ENCODE measurements around the gene DNMT3B. TPM values are rescaled to one million over a fixed set of nuclear protein-coding genes. Genes with fewer than 3 reads are reported as not detected.

Gene DNMT3B
- total RNA-seq, 1 experiment from 2014 or later = 7.3 TPM

- DNase-seq = no peak
- Histone ChIP-seq H3K4me3 (ENCODE audit: low read length) (no peak overlapping the region), H3K9me2 (replicated peaks; ENCODE audit: low read length) (no peaks in the 10 kb centered on the region), H3K9ac (ENCODE audit: low read length) (no peak overlapping the region), H3K36me3 (ENCODE audit: low read depth, low read length) (peaks cover 56% of the 10 kb centered on the region), H3K4me2 (ENCODE audit: low read length) (no peak overlapping the region), H3K27me3 (ENCODE audit: low read length) (no peaks in the 10 kb centered on the region), H3F3A (ENCODE audit: low read length, unreplicated experiment) (no peaks in the 10 kb centered on the region), H2AFZ (ENCODE audit: low read length) (no peak overlapping the region), H3K79me2 (ENCODE audit: low read length) (peaks cover 37% of the 10 kb centered on the region), H3K9me3 (ENCODE audit: low read length) (no peaks in the 10 kb centered on the region), H3K4me1 (ENCODE audit: insufficient read depth, low read length) (no peaks in the 10 kb centered on the region), H4K20me1 (ENCODE audit: low read length) (peaks cover 20% of the 10 kb centered on the region; the same call in 1 of the 2 replicates), H3K27ac (ENCODE audit: low read length) (no peak overlapping the region)
- ATAC-seq = no peak
- POLR2A ChIA-PET (ENCODE audit: unreplicated experiment) = no interaction called here
- intact Hi-C loops (cut with micrococcal nuclease) = no loop called here
- CTCF ChIA-PET = no interaction called here
- BruUV-seq (replicated peaks) = no TSS peak
- TF ChIP-seq, protein P1, sequence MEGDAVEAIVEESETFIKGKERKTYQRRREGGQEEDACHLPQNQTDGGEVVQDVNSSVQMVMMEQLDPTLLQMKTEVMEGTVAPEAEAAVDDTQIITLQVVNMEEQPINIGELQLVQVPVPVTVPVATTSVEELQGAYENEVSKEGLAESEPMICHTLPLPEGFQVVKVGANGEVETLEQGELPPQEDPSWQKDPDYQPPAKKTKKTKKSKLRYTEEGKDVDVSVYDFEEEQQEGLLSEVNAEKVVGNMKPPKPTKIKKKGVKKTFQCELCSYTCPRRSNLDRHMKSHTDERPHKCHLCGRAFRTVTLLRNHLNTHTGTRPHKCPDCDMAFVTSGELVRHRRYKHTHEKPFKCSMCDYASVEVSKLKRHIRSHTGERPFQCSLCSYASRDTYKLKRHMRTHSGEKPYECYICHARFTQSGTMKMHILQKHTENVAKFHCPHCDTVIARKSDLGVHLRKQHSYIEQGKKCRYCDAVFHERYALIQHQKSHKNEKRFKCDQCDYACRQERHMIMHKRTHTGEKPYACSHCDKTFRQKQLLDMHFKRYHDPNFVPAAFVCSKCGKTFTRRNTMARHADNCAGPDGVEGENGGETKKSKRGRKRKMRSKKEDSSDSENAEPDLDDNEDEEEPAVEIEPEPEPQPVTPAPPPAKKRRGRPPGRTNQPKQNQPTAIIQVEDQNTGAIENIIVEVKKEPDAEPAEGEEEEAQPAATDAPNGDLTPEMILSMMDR (conservative IDR thresholded peaks at IDR 0.05; ENCODE audit: low read depth, low read length) = no peak
- TF ChIP-seq EZH2 (IDR thresholded peaks at IDR 0.05; ENCODE audit: low read length, unreplicated experiment) = no peak
- TF ChIP-seq EZH2phosphoT487 (IDR thresholded peaks at IDR 0.05; ENCODE audit: borderline replicate concordance, low read length) = no peak
Measured at GRCh38 chr20:32841174-32841573, 79.0 kb downstream of the DNMT3B start.

DNA sequence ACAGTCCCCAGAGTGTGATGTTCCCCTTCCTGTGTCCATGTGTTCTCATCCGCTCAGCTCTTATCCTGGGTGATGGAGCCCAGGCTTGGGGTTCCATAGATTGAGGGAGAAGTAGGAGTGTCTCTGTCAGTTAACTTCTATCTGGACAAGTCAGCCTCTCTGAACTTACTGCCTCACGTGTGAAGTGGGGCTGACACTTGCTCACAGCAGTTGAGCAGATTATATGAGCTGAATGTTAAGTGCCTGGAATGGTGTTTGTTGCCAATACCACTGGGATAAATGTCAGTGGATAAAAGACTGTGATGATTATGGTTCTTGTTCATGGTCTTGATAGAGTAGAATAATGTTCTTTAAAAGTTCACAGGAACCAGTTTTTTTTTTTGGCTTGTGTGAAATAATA, 79.4 kb downstream of the DNMT3B start:
- Histone ChIP-seq H3K27ac (ENCODE audit: low read length) (no peak overlapping the region), H2AFZ (ENCODE audit: low read length) (no peak overlapping the region), H3K9me3 (ENCODE audit: low read length) (no peaks in the 10 kb centered on the region), H3F3A (ENCODE audit: low read length, unreplicated experiment) (no peaks in the 10 kb centered on the region), H3K36me3 (ENCODE audit: low read depth, low read length) (peaks cover 56% of the 10 kb centered on the region), H3K4me2 (ENCODE audit: low read length) (no peak overlapping the region), H3K79me2 (ENCODE audit: low read length) (peaks cover 35% of the 10 kb centered on the region), H3K27me3 (ENCODE audit: low read length) (no peaks in the 10 kb centered on the region), H3K9me2 (replicated peaks; ENCODE audit: low read length) (no peaks in the 10 kb centered on the region), H3K4me1 (ENCODE audit: insufficient read depth, low read length) (no peaks in the 10 kb centered on the region), H4K20me1 (ENCODE audit: low read length) (peaks cover 20% of the 10 kb centered on the region; the same call in 1 of the 2 replicates), H3K4me3 (ENCODE audit: low read length) (no peak overlapping the region), H3K9ac (ENCODE audit: low read length) (no peak overlapping the region)
- intact Hi-C loops (cut with micrococcal nuclease) = no loop called here
- ATAC-seq (no peak), DNase-seq (no peak)
- no peak for TF ChIP-seq EZH2 (IDR thresholded peaks at IDR 0.05; ENCODE audit: low read length, unreplicated experiment)
- TF ChIP-seq, protein P1 (conservative IDR thresholded peaks at IDR 0.05; ENCODE audit: low read depth, low read length) = no peak
- no peak for TF ChIP-seq EZH2phosphoT487 (IDR thresholded peaks at IDR 0.05; ENCODE audit: borderline replicate concordance, low read length)
- POLR2A ChIA-PET (ENCODE audit: unreplicated experiment) = no interaction called here
- no TSS peak for BruUV-seq (replicated peaks)
- CTCF ChIA-PET = no interaction called here

- H3K4me3 ChIP-seq (ENCODE audit: low read length) = no peak overlapping the region
- DNase-seq (no peak), ATAC-seq (no peak)
- TF ChIP-seq, protein P1 (conservative IDR thresholded peaks at IDR 0.05; ENCODE audit: low read depth, low read length) = no peak
- TF ChIP-seq EZH2 (IDR thresholded peaks at IDR 0.05; ENCODE audit: low read length, unreplicated experiment) = no peak
- TF ChIP-seq EZH2phosphoT487 (IDR thresholded peaks at IDR 0.05; ENCODE audit: borderline replicate concordance, low read length) = no peak
- H3K79me2 ChIP-seq (ENCODE audit: low read length) = peaks cover 35% of the 10 kb centered on the region
- H3K9me2 ChIP-seq (replicated peaks; ENCODE audit: low read length) = no peaks in the 10 kb centered on the region
- no peaks in the 10 kb centered on the region for H3K27me3 ChIP-seq (ENCODE audit: low read length)
- H3K36me3 ChIP-seq (ENCODE audit: low read depth, low read length) = peaks cover 64% of the 10 kb centered on the region
- no peak overlapping the region for H3K4me2 ChIP-seq (ENCODE audit: low read length)
- CTCF ChIA-PET = no interaction called here
- POLR2A ChIA-PET (ENCODE audit: unreplicated experiment) = no interaction called here
- intact Hi-C loops (cut with micrococcal nuclease) = no loop called here
- no peaks in the 10 kb centered on the region for H3F3A ChIP-seq (ENCODE audit: low read length, unreplicated experiment)
- H4K20me1 ChIP-seq (ENCODE audit: low read length) = peaks cover 20% of the 10 kb centered on the region; the same call in 1 of the 2 replicates
- H3K9ac ChIP-seq (ENCODE audit: low read length) = no peak overlapping the region
- no peaks in the 10 kb centered on the region for H3K4me1 ChIP-seq (ENCODE audit: insufficient read depth, low read length)
- H2AFZ ChIP-seq (ENCODE audit: low read length) = no peak overlapping the region
- H3K9me3 ChIP-seq (ENCODE audit: low read length) = no peaks in the 10 kb centered on the region
- no TSS peak for BruUV-seq (replicated peaks)
- H3K27ac ChIP-seq (ENCODE audit: low read length) = no peak overlapping the region
Measured at GRCh38 chr20:32842688-32843524, 80.7 kb downstream of the DNMT3B start.
